Measurements from ENCODE around the gene ARHGAP40. TPM values are rescaled to one million over a fixed set of nuclear protein-coding genes. Genes with fewer than 3 reads are reported as not detected.

ARHGAP40 gene
- total and polyA plus RNA-seq, 2 of the 13 experiments (the other 11 are each of a cell fraction or from before 2014, with no cell fraction given), result 0.75 to 2.1 TPM

DNA sequence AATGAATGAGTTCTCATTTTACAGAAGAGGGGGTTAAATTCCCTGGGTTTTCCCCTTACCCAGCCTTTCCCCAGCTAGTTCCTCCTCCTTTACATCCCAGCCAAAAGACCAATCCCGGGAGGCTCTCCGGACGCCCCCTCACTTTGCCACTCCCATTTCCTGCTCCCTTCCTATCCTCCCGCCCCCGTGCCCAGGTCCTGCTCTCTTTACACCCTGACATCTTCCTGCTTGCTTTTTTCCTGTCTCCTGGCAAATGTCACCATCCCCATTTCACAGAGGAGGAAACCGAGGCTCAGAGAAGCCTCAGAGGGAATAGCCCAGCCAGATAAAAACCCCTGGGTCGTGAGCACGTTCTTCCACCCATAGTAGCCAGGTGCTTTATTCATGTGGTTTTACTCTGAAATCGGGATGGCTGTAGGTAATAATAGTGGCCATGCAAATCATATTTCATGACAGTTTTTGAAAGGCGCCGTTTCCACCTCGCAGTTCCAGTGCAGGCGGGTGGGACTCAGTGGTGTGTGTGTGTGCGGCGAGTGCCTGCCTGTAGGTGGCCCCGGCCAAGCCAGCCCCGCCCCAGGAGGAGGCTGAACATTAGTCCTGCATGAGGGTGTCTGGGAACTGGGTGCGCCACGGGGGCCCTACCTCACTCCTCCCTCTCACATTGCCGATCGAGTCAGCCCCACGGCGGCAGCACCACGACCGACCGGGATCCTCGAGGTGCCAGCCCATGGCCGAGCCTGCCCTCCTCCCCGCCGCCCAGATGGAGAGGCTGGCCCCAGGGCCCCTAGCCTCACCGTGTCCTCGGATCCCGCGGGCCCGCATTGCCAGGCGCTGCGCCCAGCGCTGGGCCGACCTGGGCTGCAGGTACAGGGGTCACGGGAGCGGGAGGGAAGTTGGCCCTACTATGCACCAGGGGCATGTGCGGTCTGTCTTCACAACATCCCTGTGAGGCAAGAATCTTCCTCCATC lies at the start of gene ARHGAP40 (continued):
- TF ChIP-seq ATF7 (IDR thresholded peaks at IDR 0.05), result no peak
- TF ChIP-seq ATF7 (CRISPR knock-in tag; IDR thresholded peaks at IDR 0.05), result no peak
- TF ChIP-seq ZNF660 (CRISPR knock-in tag; IDR thresholded peaks at IDR 0.05; ENCODE audit: borderline replicate concordance, low read depth), result no peak
- peak; percentile 64 for TF ChIP-seq HOXA9 (CRISPR knock-in tag; IDR thresholded peaks at IDR 0.05; ENCODE audit: borderline replicate concordance)
- peak; percentile 92 for TF ChIP-seq XRCC5 (optimal IDR thresholded peaks at IDR 0.05; ENCODE audit: low read length)
- 0 out of 2 replicates have a peak, but pooled peaks have one; percentile 10 for TF ChIP-seq ZNF619 (CRISPR knock-in tag; IDR thresholded peaks at IDR 0.05)
- TF ChIP-seq, protein P1, sequence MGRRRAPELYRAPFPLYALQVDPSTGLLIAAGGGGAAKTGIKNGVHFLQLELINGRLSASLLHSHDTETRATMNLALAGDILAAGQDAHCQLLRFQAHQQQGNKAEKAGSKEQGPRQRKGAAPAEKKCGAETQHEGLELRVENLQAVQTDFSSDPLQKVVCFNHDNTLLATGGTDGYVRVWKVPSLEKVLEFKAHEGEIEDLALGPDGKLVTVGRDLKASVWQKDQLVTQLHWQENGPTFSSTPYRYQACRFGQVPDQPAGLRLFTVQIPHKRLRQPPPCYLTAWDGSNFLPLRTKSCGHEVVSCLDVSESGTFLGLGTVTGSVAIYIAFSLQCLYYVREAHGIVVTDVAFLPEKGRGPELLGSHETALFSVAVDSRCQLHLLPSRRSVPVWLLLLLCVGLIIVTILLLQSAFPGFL (CRISPR knock-in tag; IDR thresholded peaks at IDR 0.05), result no peak
- no peak for TF ChIP-seq FOXJ3 (CRISPR knock-in tag; IDR thresholded peaks at IDR 0.05; ENCODE audit: borderline replicate concordance)
- no peak for TF ChIP-seq TRIM24 (CRISPR knock-in tag; IDR thresholded peaks at IDR 0.05)
- no peak for TF ChIP-seq ASH2L (IDR thresholded peaks at IDR 0.05; ENCODE audit: insufficient read length, low read depth, low read length)
- TF ChIP-seq TOE1 (CRISPR knock-in tag; IDR thresholded peaks at IDR 0.05), result no peak
- TF ChIP-seq, protein P2, sequence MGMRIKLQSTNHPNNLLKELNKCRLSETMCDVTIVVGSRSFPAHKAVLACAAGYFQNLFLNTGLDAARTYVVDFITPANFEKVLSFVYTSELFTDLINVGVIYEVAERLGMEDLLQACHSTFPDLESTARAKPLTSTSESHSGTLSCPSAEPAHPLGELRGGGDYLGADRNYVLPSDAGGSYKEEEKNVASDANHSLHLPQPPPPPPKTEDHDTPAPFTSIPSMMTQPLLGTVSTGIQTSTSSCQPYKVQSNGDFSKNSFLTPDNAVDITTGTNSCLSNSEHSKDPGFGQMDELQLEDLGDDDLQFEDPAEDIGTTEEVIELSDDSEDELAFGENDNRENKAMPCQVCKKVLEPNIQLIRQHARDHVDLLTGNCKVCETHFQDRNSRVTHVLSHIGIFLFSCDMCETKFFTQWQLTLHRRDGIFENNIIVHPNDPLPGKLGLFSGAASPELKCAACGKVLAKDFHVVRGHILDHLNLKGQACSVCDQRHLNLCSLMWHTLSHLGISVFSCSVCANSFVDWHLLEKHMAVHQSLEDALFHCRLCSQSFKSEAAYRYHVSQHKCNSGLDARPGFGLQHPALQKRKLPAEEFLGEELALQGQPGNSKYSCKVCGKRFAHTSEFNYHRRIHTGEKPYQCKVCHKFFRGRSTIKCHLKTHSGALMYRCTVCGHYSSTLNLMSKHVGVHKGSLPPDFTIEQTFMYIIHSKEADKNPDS (CRISPR knock-in tag; IDR thresholded peaks at IDR 0.05), result no peak
- TF ChIP-seq SIX1 (CRISPR knock-in tag; IDR thresholded peaks at IDR 0.05; ENCODE audit: borderline replicate concordance), result no peak
- TF ChIP-seq, protein P3, sequence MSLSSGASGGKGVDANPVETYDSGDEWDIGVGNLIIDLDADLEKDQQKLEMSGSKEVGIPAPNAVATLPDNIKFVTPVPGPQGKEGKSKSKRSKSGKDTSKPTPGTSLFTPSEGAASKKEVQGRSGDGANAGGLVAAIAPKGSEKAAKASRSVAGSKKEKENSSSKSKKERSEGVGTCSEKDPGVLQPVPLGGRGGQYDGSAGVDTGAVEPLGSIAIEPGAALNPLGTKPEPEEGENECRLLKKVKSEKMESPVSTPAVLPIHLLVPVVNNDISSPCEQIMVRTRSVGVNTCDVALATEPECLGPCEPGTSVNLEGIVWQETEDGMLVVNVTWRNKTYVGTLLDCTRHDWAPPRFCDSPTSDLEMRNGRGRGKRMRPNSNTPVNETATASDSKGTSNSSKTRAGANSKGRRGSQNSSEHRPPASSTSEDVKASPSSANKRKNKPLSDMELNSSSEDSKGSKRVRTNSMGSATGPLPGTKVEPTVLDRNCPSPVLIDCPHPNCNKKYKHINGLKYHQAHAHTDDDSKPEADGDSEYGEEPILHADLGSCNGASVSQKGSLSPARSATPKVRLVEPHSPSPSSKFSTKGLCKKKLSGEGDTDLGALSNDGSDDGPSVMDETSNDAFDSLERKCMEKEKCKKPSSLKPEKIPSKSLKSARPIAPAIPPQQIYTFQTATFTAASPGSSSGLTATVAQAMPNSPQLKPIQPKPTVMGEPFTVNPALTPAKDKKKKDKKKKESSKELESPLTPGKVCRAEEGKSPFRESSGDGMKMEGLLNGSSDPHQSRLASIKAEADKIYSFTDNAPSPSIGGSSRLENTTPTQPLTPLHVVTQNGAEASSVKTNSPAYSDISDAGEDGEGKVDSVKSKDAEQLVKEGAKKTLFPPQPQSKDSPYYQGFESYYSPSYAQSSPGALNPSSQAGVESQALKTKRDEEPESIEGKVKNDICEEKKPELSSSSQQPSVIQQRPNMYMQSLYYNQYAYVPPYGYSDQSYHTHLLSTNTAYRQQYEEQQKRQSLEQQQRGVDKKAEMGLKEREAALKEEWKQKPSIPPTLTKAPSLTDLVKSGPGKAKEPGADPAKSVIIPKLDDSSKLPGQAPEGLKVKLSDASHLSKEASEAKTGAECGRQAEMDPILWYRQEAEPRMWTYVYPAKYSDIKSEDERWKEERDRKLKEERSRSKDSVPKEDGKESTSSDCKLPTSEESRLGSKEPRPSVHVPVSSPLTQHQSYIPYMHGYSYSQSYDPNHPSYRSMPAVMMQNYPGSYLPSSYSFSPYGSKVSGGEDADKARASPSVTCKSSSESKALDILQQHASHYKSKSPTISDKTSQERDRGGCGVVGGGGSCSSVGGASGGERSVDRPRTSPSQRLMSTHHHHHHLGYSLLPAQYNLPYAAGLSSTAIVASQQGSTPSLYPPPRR (CRISPR knock-in tag; IDR thresholded peaks at IDR 0.05; ENCODE audit: borderline replicate concordance), result no peak
- TF ChIP-seq, protein P4, sequence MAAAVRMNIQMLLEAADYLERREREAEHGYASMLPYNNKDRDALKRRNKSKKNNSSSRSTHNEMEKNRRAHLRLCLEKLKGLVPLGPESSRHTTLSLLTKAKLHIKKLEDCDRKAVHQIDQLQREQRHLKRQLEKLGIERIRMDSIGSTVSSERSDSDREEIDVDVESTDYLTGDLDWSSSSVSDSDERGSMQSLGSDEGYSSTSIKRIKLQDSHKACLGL (CRISPR knock-in tag; IDR thresholded peaks at IDR 0.05), result peak; percentile 70; the same call in 1 of the 2 replicates
- no peak for TF ChIP-seq ZBTB3 (CRISPR knock-in tag; IDR thresholded peaks at IDR 0.05; ENCODE audit: borderline replicate concordance, low read depth)
- no peak for TF ChIP-seq NR2F1 (CRISPR knock-in tag; IDR thresholded peaks at IDR 0.05)
- TF ChIP-seq, protein P5, sequence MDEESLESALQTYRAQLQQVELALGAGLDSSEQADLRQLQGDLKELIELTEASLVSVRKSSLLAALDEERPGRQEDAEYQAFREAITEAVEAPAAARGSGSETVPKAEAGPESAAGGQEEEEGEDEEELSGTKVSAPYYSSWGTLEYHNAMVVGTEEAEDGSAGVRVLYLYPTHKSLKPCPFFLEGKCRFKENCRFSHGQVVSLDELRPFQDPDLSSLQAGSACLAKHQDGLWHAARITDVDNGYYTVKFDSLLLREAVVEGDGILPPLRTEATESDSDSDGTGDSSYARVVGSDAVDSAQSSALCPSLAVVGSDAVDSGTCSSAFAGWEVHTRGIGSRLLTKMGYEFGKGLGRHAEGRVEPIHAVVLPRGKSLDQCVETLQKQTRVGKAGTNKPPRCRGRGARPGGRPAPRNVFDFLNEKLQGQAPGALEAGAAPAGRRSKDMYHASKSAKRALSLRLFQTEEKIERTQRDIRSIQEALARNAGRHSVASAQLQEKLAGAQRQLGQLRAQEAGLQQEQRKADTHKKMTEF (CRISPR knock-in tag; IDR thresholded peaks at IDR 0.05), result peak; percentile 51
